ENCODE data around the gene RBMS2. TPM values are rescaled to one million over a fixed set of nuclear protein-coding genes. Genes with fewer than 3 reads are reported as not detected.
"Not testable (repeated sequence)": the region's sequence is repeated elsewhere in the genome, so short reads cannot be mapped to it uniquely, and the experiment has no call there.

RBMS2 gene
- total RNA-seq, 1 donor from 2014 or later = 2.7 TPM

GRCh38 chr12:56574210-56574609 lies 52.6 kb downstream of the RBMS2 start:
- ChIA-PET POLR2A (interaction anchor here (0.7 kb wide), 1 partner anchor 409 kb away, joined by 6 read pairs; no protein-coding TSS in a partner anchor), CTCF (interaction anchor here (0.6 to 1.8 kb wide), 3 partner anchors 16 to 339 kb away, joined by 4 to 6 read pairs (median 5); no protein-coding TSS in a partner anchor)
- Mint-ChIP-seq H3K27me3 (no peaks in the 10 kb centered on the region), H3K27ac (no peak overlapping the region), H3K4me1 (peaks cover 3% of the 10 kb centered on the region), H3K36me3 (ENCODE audit: low read depth) (no peaks in the 10 kb centered on the region), H3K9me3 (no peaks in the 10 kb centered on the region), H3K4me3 (no peak overlapping the region)
- intact Hi-C loops (cut with micrococcal nuclease) = no loop called here
- ATAC-seq (ENCODE audit: low read depth) = no peak
- no peak for TF ChIP-seq CTCF (IDR thresholded peaks at IDR 0.05)
- DNase-seq = no peak

GRCh38 chr12:56577248-56577647 lies 55.6 kb downstream of the RBMS2 start:
- ATAC-seq (ENCODE audit: low read depth); H3K9me3 Mint-ChIP-seq; H3K27ac Mint-ChIP-seq; H3K36me3 Mint-ChIP-seq (ENCODE audit: low read depth); H3K27me3 Mint-ChIP-seq; DNase-seq; H3K4me3 Mint-ChIP-seq; POLR2A ChIA-PET; H3K4me1 Mint-ChIP-seq; intact Hi-C loops (cut with micrococcal nuclease): not testable (repeated sequence)
- CTCF ChIA-PET = interaction anchor here (0.6 kb wide), 1 partner anchor 846 kb away, joined by 5 read pairs; no protein-coding TSS in a partner anchor

GRCh38 chr12:56578983-56579546 lies 57.4 kb downstream of the RBMS2 start:
- H3K27me3 Mint-ChIP-seq = no peaks in the 10 kb centered on the region
- POLR2A ChIA-PET = interaction anchor here (0.6 to 0.7 kb wide), 2 partner anchors 15 to 432 kb away, joined by 3 to 9 read pairs; no protein-coding TSS in a partner anchor
- DNase-seq (no peak), ATAC-seq (ENCODE audit: low read depth) (no peak)
- TF ChIP-seq CTCF (IDR thresholded peaks at IDR 0.05) = no peak
- peaks cover 2% of the 10 kb centered on the region for H3K4me1 Mint-ChIP-seq
- no peaks in the 10 kb centered on the region for H3K36me3 Mint-ChIP-seq (ENCODE audit: low read depth)
- CTCF ChIA-PET = no interaction called here
- no peak overlapping the region for H3K27ac Mint-ChIP-seq
- H3K9me3 Mint-ChIP-seq = no peaks in the 10 kb centered on the region
- H3K4me3 Mint-ChIP-seq = no peak overlapping the region
- intact Hi-C loops (cut with micrococcal nuclease) = no loop called here

GRCh38 chr12:56581418-56582145 lies 60.0 kb downstream of the RBMS2 start:
- ChIA-PET POLR2A (no interaction called here), CTCF (interaction anchor here (0.7 to 0.8 kb wide), 2 partner anchors 9 to 678 kb away, joined by 3 to 5 read pairs; no protein-coding TSS in a partner anchor)
- DNase-seq = no peak
- Mint-ChIP-seq H3K27ac (no peak overlapping the region), H3K36me3 (ENCODE audit: low read depth) (no peaks in the 10 kb centered on the region), H3K9me3 (no peaks in the 10 kb centered on the region), H3K4me1 (peaks cover 2% of the 10 kb centered on the region), H3K4me3 (no peak overlapping the region), H3K27me3 (no peaks in the 10 kb centered on the region)
- intact Hi-C loops (cut with micrococcal nuclease) = no loop called here
- no peak for TF ChIP-seq CTCF (IDR thresholded peaks at IDR 0.05)
- ATAC-seq (ENCODE audit: low read depth) = no peak

- ATAC-seq (ENCODE audit: low read depth) (no peak), DNase-seq (no peak)
- ChIA-PET CTCF (no interaction called here), POLR2A (no interaction called here)
- Mint-ChIP-seq H3K4me3 (no peak overlapping the region), H3K27me3 (no peaks in the 10 kb centered on the region), H3K4me1 (peaks cover 2% of the 10 kb centered on the region), H3K36me3 (ENCODE audit: low read depth) (no peaks in the 10 kb centered on the region), H3K27ac (no peak overlapping the region), H3K9me3 (no peaks in the 10 kb centered on the region)
- intact Hi-C loops (cut with micrococcal nuclease) = no loop called here
- TF ChIP-seq CTCF (IDR thresholded peaks at IDR 0.05) = no peak
Observed at GRCh38 chr12:56585098-56585497, 63.5 kb downstream of the RBMS2 start.

All from activated B cell treated with CpG ODN at 0.5 μM for 24 hours (primary cell).